HG02798 (cell line): ENCODE results near the gene MRTFA.

ENCODE experiments used
- ATAC-seq: cut with Tn5 transposase; IDR thresholded peaks from one replicate; pipeline ENCODE4 v1.9.1; 2021; ENCODE audit warnings: mild to moderate bottlenecking; ENCODE audit not compliant: unreplicated experiment, poor library complexity

MRTFA gene

DNA sequence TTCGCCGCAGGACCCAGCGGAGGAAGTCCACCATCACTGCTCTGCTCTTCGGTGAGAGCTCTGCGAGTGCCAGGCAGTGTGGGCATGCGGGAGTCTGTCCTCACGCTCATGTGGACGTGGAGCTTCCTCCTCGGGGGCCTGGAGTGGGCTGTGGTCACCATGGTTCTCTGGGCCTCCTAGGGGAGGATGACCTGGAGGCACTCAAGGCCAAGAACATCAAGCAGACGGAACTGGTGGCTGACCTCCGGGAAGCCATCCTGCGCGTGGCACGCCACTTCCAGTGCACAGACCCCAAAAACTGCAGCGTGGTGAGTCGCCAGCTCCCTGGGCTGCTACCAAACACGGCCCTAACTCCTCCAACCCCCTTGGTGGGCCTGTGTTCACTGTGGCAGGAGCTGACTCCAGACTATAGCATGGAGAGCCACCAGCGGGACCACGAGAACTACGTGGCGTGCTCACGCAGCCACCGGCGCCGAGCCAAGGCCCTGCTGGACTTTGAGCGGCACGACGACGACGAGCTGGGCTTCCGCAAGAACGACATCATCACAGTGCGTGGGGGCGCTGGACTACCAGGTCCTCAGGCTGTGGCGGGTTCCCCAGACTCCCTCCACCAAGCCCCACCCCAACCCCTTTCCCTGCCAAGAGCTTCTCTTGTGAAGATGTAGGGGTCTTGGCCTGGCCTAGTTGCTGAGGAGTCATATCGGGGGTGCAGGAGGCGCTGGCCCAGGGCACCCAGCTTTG is 229.3 kb downstream of the MRTFA start:
- ATAC-seq, result no peak

DNA sequence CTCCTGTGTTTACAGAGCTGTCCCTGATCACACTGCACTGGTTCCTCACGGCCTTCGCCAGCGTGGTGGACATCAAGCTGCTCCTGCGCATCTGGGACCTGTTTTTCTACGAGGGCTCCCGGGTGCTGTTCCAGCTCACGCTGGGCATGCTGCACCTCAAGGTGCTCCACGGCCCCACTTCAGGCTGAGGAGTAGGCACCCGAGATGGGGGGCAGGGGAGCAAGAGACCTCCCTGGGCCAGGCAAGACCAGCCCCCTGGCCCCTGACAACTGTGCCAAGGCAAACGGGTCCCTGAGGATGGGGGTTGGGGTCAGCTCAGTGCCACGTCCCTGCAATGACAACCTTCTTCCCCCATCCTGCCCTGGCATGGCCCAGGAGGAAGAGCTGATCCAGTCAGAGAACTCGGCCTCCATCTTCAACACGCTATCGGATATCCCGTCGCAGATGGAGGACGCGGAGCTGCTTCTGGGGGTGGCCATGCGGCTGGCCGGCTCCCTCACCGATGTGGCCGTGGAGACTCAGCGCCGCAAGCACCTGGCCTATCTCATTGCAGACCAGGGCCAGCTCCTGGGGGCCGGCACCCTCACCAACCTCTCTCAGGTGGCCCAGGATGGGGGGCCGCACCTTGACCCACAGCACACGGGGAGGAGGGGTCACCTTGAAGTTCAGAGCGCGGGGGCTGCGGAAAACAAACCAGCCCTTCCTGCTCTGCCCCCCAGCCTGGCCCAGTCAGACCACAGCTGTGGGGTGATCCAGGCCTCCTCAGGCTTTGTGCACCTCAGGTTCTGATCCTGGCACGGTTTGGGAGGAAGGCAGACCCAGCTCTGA is 230.2 kb downstream of the MRTFA start:
- ATAC-seq, result no peak

DNA sequence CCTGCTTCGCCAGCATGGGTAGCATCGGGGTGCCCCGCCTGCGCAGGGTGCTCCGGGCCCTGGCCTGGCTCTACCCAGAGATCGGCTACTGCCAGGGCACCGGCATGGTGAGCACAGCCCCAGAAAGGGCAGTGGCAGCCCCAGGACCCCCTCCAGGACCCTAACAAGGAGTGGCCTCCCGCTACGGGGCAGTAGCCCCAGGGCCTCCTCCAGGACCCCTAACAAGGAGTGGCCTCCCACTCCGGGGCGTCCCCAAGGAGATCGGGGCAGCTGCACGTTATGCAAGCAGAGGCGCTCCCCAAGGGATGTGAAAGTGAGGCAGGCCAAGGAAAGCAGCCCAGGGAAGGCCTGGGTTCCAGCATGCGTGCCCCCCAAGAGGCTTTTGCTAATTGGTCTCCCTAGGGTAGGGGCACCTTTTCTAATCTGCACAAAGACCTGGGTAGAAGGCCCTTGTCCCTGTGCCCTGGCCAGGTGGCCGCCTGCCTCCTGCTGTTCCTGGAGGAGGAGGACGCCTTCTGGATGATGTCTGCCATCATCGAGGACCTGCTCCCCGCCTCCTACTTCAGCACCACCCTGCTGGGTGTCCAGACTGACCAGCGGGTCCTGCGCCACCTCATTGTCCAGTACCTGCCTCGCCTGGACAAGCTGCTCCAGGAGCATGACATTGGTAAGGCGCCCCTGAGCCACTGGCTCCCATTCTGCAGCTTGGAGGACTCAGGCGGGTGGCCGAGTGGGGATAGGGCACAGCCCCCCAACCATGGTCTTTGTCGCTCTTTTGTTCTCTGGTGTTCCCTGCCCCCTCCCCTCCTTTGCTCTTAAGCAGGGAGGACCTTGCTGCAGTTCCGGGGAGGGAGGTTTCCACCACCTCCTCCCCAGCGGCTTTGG is 231.1 kb downstream of the MRTFA start:
- ATAC-seq, result no peak

DNA sequence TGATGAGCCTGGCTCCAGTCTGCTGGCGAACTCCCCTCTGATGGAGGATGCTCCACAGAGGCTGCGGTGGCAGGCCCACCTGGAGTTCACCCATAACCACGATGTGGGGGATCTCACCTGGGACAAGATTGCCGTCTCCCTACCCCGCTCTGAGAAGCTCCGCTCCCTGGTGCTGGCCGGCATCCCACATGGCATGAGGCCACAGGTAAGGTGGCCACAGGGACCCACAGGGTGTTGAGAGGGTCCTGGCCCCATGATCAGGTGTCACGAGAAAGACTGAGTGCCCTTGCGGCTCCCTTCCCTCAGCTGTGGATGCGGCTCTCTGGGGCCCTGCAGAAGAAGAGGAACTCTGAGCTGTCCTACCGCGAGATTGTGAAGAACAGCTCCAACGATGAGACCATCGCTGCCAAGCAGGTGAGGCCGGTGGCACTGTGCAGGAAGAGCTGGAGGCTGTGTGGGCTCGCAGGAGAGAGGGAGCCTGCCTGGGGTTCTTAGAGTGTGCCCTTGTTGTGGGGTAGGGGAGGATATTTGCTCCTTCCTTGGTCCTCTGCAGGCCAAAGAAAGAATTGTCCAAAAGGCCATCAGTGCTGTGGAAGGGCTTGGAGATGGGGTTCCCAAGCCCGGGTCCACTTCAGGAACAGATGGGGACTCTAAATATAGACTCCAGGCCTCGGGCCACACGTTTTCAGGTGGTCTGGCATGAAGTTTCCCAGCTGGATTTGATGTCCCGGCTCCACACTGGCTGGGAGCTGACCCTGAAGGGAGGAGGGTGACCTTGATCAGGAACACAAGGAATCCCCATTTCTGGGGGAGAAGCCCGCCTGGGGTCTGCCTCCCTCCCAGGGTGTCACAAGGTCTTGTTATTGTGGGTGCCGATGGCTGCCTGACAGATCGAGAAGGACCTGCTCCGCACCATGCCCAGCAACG is 232.0 kb downstream of the MRTFA start:
- no peak for ATAC-seq

DNA sequence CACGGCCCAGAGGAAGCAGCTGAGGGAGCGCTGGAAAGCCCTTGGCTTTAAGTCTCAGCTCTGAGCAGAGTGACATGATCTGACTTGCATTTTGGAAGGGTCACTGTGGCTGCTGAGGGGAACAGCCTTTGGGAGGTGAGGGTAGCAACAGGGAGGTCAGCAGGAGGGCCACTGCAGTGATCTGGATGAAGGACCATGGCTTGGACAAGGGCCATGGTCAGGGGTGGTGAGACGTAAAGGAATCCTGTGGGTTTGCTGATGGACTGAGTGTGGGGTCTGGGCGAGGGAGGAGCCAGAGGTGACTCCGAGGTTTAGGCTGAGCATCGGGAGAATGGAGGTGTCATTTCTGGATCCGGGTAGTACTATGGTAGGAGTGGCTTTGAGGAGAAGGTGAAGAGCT is 232.9 kb downstream of the MRTFA start:
- no peak for ATAC-seq

DNA sequence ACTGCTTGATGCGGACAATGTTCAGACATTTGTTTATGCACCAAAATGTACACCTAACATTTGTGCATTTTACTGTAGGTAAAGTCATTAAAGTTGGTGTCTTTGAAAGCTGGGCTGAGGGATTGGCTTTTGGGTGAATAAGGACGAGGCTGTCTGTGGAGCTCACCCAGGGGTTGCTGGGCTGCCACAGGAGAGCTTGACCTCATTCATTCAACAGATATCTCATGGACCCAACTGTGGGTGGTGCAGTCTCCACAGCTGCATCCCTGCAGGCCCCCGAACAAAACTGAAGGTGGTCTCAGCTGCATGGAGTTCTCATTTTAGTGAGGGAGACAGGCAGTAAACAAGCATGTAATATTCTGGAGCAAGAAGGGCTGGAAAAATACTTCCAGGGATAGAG is 233.4 kb downstream of the MRTFA start:
- ATAC-seq, result no peak

DNA sequence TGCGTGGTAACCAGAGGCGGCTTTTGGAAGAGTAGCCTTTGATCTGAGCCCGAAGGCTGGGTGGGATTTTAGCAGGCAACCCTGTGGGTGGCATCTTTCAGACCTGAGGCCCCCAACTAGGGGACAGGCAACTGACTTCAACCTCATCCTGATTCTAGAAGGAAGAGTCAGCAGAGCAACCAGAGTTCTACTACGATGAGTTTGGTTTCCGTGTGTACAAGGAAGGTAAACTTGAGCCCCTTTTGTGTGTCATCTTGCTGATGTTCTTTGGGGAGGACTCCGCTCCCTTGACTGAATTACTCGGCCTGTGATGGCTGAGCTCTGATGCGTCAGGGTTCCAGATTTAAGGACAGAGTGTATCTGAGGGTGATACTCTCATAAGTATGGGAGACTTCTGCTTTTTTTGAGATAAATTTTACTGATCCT is 234.5 kb downstream of the MRTFA start:
- ATAC-seq, result no peak

DNA sequence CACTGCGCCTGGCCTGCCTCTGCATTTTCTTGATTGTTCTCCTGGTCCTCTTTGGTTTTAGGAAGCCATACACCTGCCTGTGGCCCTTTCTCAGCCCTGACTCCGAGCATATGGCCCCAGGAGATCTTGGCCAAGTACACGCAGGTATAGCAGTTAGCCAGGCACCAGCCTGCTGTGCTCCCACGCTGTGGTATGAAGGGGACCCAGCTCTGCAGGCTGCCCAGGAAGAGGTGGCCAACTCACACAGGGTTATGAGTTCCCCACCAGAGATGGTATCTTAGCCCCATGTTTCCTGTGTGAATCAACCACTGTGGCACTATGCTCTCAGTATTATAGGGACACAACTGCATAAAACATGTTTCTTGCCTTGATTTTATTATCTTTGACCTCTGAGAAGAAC is 235.0 kb downstream of the MRTFA start:
- no peak for ATAC-seq

DNA sequence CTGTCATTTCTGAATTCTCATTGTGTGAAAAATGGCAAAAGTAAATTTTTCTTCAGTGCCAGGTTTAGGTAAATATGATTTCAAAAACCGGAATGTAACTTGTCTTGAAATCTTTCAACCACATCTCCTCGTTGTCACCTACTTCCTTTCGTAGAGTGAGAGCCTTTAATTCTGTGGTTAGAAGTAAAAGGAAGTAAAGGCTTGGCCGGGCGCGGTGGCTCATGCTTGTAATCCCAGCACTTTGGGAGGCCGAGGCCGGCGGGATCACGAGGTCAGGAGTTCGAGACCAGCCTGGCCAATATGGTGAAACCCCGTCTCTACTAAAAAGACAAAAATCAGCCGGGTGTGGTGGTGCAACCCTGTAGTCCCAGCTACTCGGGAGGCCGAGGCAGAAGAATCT is 236.4 kb downstream of the MRTFA start:
- no peak for ATAC-seq

DNA sequence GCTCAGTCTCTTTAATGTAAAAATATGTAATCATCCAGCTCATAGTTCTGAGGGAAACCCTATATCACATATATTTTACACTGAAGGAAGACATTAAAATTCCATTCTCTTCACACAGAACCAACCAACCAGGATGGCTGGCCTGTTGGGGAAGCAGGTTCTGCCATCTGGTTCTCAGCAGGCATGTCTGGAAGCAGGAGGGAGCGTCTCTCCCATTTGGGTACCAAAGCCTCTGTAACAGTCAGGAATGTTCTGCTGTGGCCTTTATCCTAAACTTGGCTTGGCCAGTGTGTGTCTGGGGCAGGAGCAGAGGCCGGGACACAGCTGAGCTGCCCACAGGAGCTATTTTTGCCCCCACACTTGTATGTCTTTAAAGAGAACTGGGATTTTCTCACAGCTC is 236.9 kb downstream of the MRTFA start:
- no peak for ATAC-seq

DNA sequence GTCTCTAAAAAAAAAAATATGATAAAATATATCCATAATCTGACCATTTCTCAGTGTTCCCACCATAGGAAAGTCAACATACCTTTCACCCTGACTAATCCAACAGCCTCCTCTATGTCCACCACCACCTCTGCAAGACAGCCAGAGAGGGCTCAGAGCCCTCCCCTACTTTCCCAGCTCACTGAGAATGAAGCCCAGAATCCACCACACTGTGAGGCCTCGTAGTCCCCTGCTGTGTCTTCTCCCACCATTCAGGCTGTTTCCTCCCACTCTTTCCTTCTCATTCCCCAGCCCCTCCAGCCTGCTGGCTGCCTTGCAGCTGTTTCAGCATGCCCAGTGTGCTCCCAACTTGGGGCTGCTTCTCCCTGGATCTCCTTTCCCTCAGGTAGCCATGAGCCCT is 239.1 kb downstream of the MRTFA start:
- no peak for ATAC-seq

DNA sequence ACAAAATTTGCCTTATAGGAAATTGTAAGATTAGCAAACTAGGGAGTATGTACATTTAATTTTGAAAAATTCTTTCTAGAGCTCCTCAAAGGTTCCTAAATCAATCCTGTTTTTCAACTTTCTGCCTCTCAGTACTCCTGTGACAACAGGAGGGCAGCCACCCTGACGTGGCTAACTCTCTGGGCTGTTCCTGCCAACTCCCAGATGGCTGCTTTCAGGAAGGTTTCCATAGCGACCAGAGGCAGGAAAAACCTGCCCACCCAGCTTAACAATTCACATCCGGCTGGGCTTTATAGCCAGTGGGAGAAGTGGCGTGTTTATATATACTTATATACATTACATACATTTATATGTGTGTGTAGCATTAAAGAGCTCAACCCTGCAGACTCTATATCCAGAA is 239.6 kb downstream of the MRTFA start:
- ATAC-seq, result no peak

DNA sequence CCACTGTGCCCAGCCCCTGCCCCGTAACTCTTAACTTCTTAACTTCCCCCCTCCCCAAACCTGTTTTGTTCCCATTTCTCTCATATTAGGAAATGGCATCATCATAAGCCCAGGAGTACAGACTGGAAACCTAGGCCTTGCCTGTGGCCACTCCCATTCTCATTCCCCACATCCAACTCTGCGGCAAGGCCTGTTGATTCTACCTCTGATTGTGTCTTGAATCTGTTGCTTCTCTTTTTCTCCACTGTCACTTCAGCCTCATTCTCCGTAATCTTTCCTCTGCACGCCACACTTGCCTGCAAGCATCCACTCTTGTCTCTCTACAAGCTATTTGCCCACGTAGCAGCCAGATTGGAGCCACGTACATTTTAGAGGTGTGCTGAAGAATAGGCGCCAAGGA is 240.9 kb downstream of the MRTFA start:
- ATAC-seq, result no peak

DNA sequence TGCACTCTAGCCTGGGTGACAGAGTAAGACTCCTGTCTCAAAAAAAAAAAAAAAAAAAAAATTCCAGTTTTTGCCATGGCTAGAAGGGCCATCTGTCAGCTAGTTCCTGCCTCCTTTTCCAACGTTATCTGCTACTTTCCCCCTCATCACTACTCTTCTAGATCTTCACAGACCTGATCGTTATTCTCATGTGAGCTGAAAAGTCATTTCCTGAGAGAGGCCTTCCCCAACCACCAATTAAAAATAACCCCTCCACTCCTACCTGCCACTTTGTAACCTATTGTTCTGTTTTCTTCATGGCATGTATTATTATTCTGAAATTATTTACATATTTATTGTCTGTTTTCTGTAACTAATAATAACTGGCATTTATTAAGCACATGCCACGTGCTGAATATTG is 241.9 kb downstream of the MRTFA start:
- ATAC-seq, result no peak

DNA sequence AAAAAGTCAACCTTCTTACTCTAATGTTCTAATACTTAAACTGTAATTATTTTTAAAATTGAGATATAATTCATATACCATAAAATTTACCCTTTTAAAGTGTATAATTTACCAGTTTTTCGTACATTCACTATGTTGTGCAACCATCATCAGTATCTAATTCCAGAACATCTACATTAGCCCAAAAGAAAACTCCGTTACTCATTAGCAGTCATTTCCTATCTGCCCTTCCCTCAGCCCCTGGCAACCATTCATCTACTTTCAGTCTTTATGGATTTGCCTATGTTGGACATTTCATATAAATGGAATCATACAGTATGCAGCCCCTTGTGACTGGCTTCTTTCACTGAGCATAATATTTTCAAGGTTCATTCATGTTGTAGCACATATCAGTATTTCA is 243.9 kb downstream of the MRTFA start:
- ATAC-seq, result no peak

DNA sequence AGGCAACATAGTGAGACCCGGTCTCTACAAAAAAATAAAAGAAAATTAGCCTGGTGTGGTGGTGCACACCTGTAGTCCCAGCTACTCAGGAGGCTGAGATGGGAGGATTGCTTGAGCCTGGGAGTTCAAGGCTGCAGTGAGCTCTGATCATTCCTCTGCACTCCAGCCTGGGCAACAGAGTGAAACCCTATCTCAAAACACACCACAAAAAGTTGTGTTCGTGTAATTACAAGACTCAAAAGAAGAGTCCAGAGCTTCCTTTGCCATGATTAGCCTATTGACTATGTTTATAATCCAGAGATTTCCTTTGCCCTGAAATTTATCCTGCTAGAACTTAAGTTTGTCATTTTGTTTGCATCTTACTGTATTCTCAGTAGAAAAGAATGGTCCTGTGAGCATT is 245.1 kb downstream of the MRTFA start:
- ATAC-seq, result no peak

DNA sequence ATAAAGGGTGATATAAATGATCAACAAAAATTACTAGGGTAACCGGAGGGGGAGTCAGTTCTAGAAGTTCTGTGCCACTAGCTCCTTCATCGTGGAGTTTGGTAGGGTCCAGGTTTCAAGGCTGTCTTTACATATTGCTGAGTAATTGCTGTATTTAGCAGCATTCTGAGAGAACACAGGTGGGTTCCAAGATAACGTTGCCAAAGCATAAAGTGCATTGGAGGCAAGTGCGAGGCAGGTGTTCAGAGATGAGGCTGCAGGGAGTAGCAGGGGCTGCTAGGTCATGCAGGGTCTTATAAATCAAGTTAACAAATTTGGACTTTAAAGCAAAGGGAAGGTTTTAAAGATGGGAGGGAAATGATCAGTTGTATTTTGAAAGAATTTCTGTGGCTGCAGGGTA is 248.3 kb downstream of the MRTFA start:
- ATAC-seq, result no peak

DNA sequence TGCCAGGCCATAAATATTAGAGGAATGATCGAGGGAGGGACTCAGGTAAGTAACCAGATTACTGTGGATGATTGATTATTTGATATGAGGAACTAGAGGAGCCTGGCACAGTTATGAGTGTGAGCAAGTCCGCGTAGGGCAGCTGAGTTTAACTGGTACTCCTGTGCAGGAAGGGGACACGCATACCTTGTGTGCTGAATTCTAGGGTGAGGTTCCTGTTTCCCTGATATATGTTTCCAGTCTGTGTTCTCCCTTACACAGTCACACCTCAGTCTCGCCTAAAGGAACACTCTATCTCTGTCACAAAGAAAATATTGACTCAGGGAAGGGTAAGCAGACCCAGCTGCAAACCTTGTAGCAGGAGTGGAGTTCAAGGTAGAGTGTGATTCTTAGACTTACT is 248.8 kb downstream of the MRTFA start:
- ATAC-seq, result no peak

DNA sequence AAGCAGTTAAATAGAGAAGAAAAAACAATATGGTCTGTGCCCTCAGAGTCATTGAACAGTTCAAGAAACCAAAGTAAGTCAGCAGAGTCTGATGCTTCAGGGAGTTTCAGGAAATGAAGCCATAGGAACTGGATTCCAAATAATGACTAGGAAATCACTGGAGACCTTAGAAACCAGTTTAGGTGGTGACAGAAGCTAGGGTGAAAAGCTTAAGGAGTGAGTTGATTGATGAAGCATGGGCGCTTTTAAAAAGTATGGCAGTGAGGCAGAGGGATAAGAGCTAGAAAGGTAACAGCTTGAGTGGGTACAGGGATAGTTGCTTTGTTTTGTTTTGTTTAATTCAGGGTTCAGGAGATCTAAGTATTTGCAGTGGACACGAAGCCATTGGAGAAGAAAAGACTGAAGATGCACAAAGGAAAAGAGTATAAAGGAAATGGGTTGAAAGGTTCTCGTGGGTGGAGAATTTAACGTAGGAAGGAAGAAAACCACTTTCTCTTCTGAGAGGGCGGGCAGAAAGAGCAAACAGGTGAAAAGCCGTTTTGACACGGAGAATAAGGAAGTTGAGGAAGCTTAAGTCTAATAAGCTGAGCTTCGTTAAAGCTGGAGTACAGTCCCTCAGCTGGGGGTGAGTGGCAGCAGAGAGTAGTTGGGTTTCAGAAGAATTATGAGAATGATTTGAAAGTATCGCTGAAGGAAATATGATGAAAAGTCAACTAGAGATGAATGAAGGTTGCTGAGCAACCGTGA is 251.3 kb downstream of the MRTFA start:
- no peak for ATAC-seq
